ENCODE measurements around the gene HS6ST1. TPM values are rescaled to one million over a fixed set of nuclear protein-coding genes. Genes with fewer than 3 reads are reported as not detected.

Gene HS6ST1
- total RNA-seq, 2 experiments from 2014 or later: 13.6 to 17.6 TPM

- Histone ChIP-seq H3K4me3 (ENCODE audit: low read depth, low read length, poor library complexity, severe bottlenecking) (no peak overlapping the region), H3K9me3 (ENCODE audit: low read length) (no peaks in the 10 kb centered on the region), H3K79me2 (ENCODE audit: insufficient read depth, low read depth, low read length) (no peaks in the 10 kb centered on the region), H3K27ac (ENCODE audit: low read depth, low read length, poor library complexity, severe bottlenecking) (no peak overlapping the region), H3K4me2 (ENCODE audit: low read length) (no peak overlapping the region), H3K9me2 (ENCODE audit: insufficient read depth, low read length) (no peaks in the 10 kb centered on the region), H3K36me3 (ENCODE audit: insufficient read depth, low read length) (no peaks in the 10 kb centered on the region), H3K4me1 (ENCODE audit: insufficient read depth, low read length, poor library complexity, severe bottlenecking) (peaks cover 6% of the 10 kb centered on the region), H2AFZ (ENCODE audit: low read length) (no peak overlapping the region), H4K20me1 (ENCODE audit: insufficient read depth, low read length) (no peaks in the 10 kb centered on the region)
- ChIA-PET POLR2A (no interaction called here), CTCF (ENCODE audit: unreplicated experiment) (no interaction called here)
- no peak for DNase-seq (ENCODE audit: low spot score)
- BruUV-seq (replicated peaks): no TSS peak
- TF ChIP-seq, protein P1, sequence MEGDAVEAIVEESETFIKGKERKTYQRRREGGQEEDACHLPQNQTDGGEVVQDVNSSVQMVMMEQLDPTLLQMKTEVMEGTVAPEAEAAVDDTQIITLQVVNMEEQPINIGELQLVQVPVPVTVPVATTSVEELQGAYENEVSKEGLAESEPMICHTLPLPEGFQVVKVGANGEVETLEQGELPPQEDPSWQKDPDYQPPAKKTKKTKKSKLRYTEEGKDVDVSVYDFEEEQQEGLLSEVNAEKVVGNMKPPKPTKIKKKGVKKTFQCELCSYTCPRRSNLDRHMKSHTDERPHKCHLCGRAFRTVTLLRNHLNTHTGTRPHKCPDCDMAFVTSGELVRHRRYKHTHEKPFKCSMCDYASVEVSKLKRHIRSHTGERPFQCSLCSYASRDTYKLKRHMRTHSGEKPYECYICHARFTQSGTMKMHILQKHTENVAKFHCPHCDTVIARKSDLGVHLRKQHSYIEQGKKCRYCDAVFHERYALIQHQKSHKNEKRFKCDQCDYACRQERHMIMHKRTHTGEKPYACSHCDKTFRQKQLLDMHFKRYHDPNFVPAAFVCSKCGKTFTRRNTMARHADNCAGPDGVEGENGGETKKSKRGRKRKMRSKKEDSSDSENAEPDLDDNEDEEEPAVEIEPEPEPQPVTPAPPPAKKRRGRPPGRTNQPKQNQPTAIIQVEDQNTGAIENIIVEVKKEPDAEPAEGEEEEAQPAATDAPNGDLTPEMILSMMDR (conservative IDR thresholded peaks at IDR 0.05; ENCODE audit: low read length): no peak
- no peak for TF ChIP-seq EZH2phosphoT487 (IDR thresholded peaks at IDR 0.05; ENCODE audit: borderline replicate concordance, low read depth, low read length)
- intact Hi-C loops (cut with micrococcal nuclease; ENCODE audit: unreplicated experiment): no loop called here
Observed at GRCh38 chr2:128228894-128229293, 89.8 kb downstream of the HS6ST1 start.

- DNase-seq (ENCODE audit: low spot score): no peak
- no peaks in the 10 kb centered on the region for H3K9me3 ChIP-seq (ENCODE audit: low read length)
- no peak overlapping the region for H3K27ac ChIP-seq (ENCODE audit: low read depth, low read length, poor library complexity, severe bottlenecking)
- H2AFZ ChIP-seq (ENCODE audit: low read length): no peak overlapping the region
- ChIA-PET POLR2A (interaction anchor here (0.7 kb wide), 1 partner anchor 319 kb away, joined by 3 read pairs; no protein-coding TSS in a partner anchor), CTCF (ENCODE audit: unreplicated experiment) (no interaction called here)
- no peaks in the 10 kb centered on the region for H3K4me1 ChIP-seq (ENCODE audit: insufficient read depth, low read length, poor library complexity, severe bottlenecking)
- no peak overlapping the region for H3K4me2 ChIP-seq (ENCODE audit: low read length)
- H3K9me2 ChIP-seq (ENCODE audit: insufficient read depth, low read length): no peaks in the 10 kb centered on the region
- H4K20me1 ChIP-seq (ENCODE audit: insufficient read depth, low read length): no peaks in the 10 kb centered on the region
- BruUV-seq (replicated peaks): no TSS peak
- intact Hi-C loops (cut with micrococcal nuclease; ENCODE audit: unreplicated experiment): no loop called here
- H3K4me3 ChIP-seq (ENCODE audit: low read depth, low read length, poor library complexity, severe bottlenecking): no peak overlapping the region
- H3K36me3 ChIP-seq (ENCODE audit: insufficient read depth, low read length): no peaks in the 10 kb centered on the region
- no peaks in the 10 kb centered on the region for H3K79me2 ChIP-seq (ENCODE audit: insufficient read depth, low read depth, low read length)
- no peak for TF ChIP-seq EZH2phosphoT487 (IDR thresholded peaks at IDR 0.05; ENCODE audit: borderline replicate concordance, low read depth, low read length)
- TF ChIP-seq, protein P1 (conservative IDR thresholded peaks at IDR 0.05; ENCODE audit: low read length): no peak
Observed at GRCh38 chr2:128227862-128228261, 90.8 kb downstream of the HS6ST1 start.

DNA sequence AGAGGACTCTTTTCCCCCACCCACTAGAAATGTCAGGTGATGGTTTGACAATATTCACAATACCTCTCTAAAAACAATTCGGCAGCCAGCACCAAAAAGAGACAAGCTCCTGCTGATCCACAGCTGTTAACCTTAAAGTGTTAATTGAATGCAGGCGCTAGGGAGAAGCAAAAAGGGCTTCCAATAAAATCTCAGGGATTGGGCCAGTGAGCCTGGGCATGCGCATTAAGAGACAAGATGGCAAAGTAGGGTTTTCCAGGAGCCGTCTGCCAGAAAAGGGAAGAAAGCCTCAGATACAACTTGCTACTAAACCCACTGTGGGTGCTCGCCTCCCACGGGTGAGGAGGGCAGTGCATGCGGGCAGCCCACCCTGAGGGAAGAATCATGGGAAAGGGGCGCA lies 98.8 kb downstream of the HS6ST1 start:
- no peaks in the 10 kb centered on the region for H3K9me3 ChIP-seq (ENCODE audit: low read length)
- no peaks in the 10 kb centered on the region for H3K36me3 ChIP-seq (ENCODE audit: insufficient read depth, low read length)
- H4K20me1 ChIP-seq (ENCODE audit: insufficient read depth, low read length): no peaks in the 10 kb centered on the region
- H3K27ac ChIP-seq (ENCODE audit: low read depth, low read length, poor library complexity, severe bottlenecking): no peak overlapping the region
- no peak for DNase-seq (ENCODE audit: low spot score)
- no peaks in the 10 kb centered on the region for H3K9me2 ChIP-seq (ENCODE audit: insufficient read depth, low read length)
- H3K4me3 ChIP-seq (ENCODE audit: low read depth, low read length, poor library complexity, severe bottlenecking): no peak overlapping the region
- no peak overlapping the region for H3K4me2 ChIP-seq (ENCODE audit: low read length)
- BruUV-seq (replicated peaks): no TSS peak
- no peak for TF ChIP-seq EZH2phosphoT487 (IDR thresholded peaks at IDR 0.05; ENCODE audit: borderline replicate concordance, low read depth, low read length)
- TF ChIP-seq, protein P1 (conservative IDR thresholded peaks at IDR 0.05; ENCODE audit: low read length): no peak
- no peaks in the 10 kb centered on the region for H3K4me1 ChIP-seq (ENCODE audit: insufficient read depth, low read length, poor library complexity, severe bottlenecking)
- no peaks in the 10 kb centered on the region for H3K79me2 ChIP-seq (ENCODE audit: insufficient read depth, low read depth, low read length)
- CTCF ChIA-PET (ENCODE audit: unreplicated experiment): no interaction called here
- intact Hi-C loops (cut with micrococcal nuclease; ENCODE audit: unreplicated experiment): no loop called here
- H2AFZ ChIP-seq (ENCODE audit: low read length): no peak overlapping the region
- POLR2A ChIA-PET: interaction anchor here (1.1 kb wide), 1 partner anchor 19 kb away, joined by 4 read pairs; no protein-coding TSS in a partner anchor
